A549 (cell line): Measurements from ENCODE around the gene GSTO2. TPM values are rescaled to one million over a fixed set of nuclear protein-coding genes. Genes with fewer than 3 reads are reported as not detected.

Source experiments
- ATAC-seq, 2 experiments: fragments of 200-7000 bp in 1 of 2; fragments of >200 bp in 1 of 2; cut with Nextera tagmentation in 1 of 2; cut with Tn5 transposase in 1 of 2; 3 replicates each; pipeline versions ENCODE4 v1.8.0 to v1.9.1; 2018 to 2020; ENCODE audit warnings: mild to moderate bottlenecking in 1 of 2, moderate library complexity in 1 of 2
- CTCF ChIA-PET: fragments of 300-600 bp; sonication (Branson Sonifier 250); formaldehyde crosslinking; extraction: SDS; loops from one replicate; lab custom pipeline; 2021; ENCODE audit warnings: antibody characterized with exemption, inconsistent platforms; lab: Yijun Ruan, JAX
- POLR2A ChIA-PET: fragments of 350-600 bp; formaldehyde crosslinking; extraction: SDS; loops from one replicate; lab custom pipeline; 2021; ENCODE audit warnings: antibody characterized with exemption, inconsistent platforms; lab: Yijun Ruan, JAX
- DNase-seq, 2 experiments: peaks; one replicate each; pipeline versions ENCODE4 v3.0.0 to v3.0.0-alpha.2; 2011 to 2016; ENCODE audit warnings: low read depth in 1 of 2, low spot score in 1 of 2
- FAIRE-seq: peaks from 2 replicates; lab custom pipeline; 2011; peaks lifted over from hg19 to GRCh38; lab: Jason Lieb, UNC
- H3K27ac ChIP-seq, 2 experiments: fragments of >200 bp; sonication (Bioruptor Twin); formaldehyde crosslinking; 3 replicates each; pipeline ENCODE4 v1.5.1; 2016 to 2017
- H3K4me1 ChIP-seq: fragments of >200 bp; sonication (Bioruptor Twin); formaldehyde crosslinking; 3 replicates; pipeline ENCODE4 v1.6.1; 2016
- H3K4me2 ChIP-seq: fragments of >200 bp; sonication (Bioruptor Twin); formaldehyde crosslinking; 3 replicates; pipeline ENCODE4 v1.6.1; 2016
- H3K4me3 ChIP-seq: fragments of >200 bp; sonication (Bioruptor Twin); formaldehyde crosslinking; 3 replicates; pipeline ENCODE4 v1.5.1; 2016
- H3K9me3 ChIP-seq: fragments of >200 bp; sonication (Bioruptor Twin); formaldehyde crosslinking; 3 replicates; pipeline ENCODE4 v1.6.1; 2016
- BHLHE40 ChIP-seq: IDR thresholded peaks from 2 replicates; pipeline ENCODE4 v1.6.1; 2012; ENCODE audit warnings: low read depth, low read length, inconsistent platforms
- CBX8 ChIP-seq: fragments of 200-600 bp; sonication (generic); IDR thresholded peaks from 2 replicates; pipeline ENCODE4 v1.6.1; 2016
- CEBPB ChIP-seq, 2 experiments: fragments of >200 bp in 1 of 2; sonication (Bioruptor Twin) in 1 of 2; formaldehyde crosslinking in 1 of 2; IDR thresholded peaks; 2 replicates each; pipeline ENCODE4 v1.6.1; 2012 to 2016
- E2F6 ChIP-seq: IDR thresholded peaks from 2 replicates; pipeline ENCODE4 v1.6.1; 2012; ENCODE audit warnings: low read depth, borderline replicate concordance
- EHF ChIP-seq: fragments of 250-450 bp; sonication (Bioruptor Pico); IDR thresholded peaks from 2 replicates; pipeline ENCODE4 v1.5.0; 2020; ENCODE audit warnings: mild to moderate bottlenecking
- EP300 ChIP-seq, 2 experiments: fragments of >200 bp; sonication (Bioruptor Twin); formaldehyde crosslinking; IDR thresholded peaks; 2 replicates in 1 of 2; 3 replicates in 1 of 2; pipeline ENCODE4 v1.6.1; 2016 to 2017
- FOSL2 ChIP-seq, 2 experiments: fragments of 450-650 bp in 1 of 2; fragments of >200 bp in 1 of 2; sonication (Bioruptor Twin) in 1 of 2; formaldehyde crosslinking; IDR thresholded peaks; 2 replicates each; pipeline versions ENCODE4 v1.5.0 to v1.6.1; 2016 to 2020; ENCODE audit warnings: mild to moderate bottlenecking in 1 of 2, moderate library complexity in 1 of 2
- HDAC2 ChIP-seq: fragments of 200-600 bp; sonication (generic); IDR thresholded peaks from 2 replicates; pipeline ENCODE4 v1.6.1; 2016
- JUN ChIP-seq, 2 experiments: fragments of >200 bp; sonication (Bioruptor Twin); formaldehyde crosslinking; IDR thresholded peaks; 2 replicates in 1 of 2; 3 replicates in 1 of 2; pipeline ENCODE4 v1.6.1; 2016 to 2017
- JUNB ChIP-seq: fragments of >200 bp; sonication (Bioruptor Twin); formaldehyde crosslinking; IDR thresholded peaks from 2 replicates; pipeline ENCODE4 v1.6.1; 2016
- KDM1A ChIP-seq: fragments of 200-600 bp; sonication (generic); IDR thresholded peaks from 2 replicates; pipeline ENCODE4 v1.6.1; 2016; ENCODE audit warnings: low read depth, mild to moderate bottlenecking
- KDM5A ChIP-seq: fragments of 200-600 bp; sonication (generic); IDR thresholded peaks from 2 replicates; pipeline ENCODE4 v1.6.1; 2016; ENCODE audit warnings: antibody characterized with exemption, mild to moderate bottlenecking
- MYC ChIP-seq: IDR thresholded peaks from 2 replicates; pipeline ENCODE4 v1.6.1; 2012; ENCODE audit warnings: mild to moderate bottlenecking, inconsistent platforms, low read length, improper control_type of control experiment, borderline replicate concordance
- NFE2L2 ChIP-seq: fragments of 150-350 bp; conservative IDR thresholded peaks from 2 replicates; pipeline ENCODE4 v1.6.1; 2014; ENCODE audit warnings: low read length
- NR3C1 ChIP-seq: fragments of >200 bp; sonication (Bioruptor Twin); formaldehyde crosslinking; IDR thresholded peaks from 3 replicates; pipeline ENCODE4 v1.6.1; 2017
- RARB ChIP-seq: fragments of 250-450 bp; sonication (Bioruptor Pico); IDR thresholded peaks from 2 replicates; pipeline ENCODE4 v1.8.0; 2021; ENCODE audit warnings: mild to moderate bottlenecking, moderate library complexity
- RFX5 ChIP-seq: fragments of 450-650 bp; IDR thresholded peaks from 2 replicates; pipeline ENCODE4 v1.7.1; 2014; ENCODE audit warnings: antibody characterized with exemption, mild to moderate bottlenecking, moderate library complexity
- ZC3H11A ChIP-seq: fragments of 450-650 bp; IDR thresholded peaks from 2 replicates; pipeline ENCODE4 v1.6.1; 2014; ENCODE audit warnings: antibody characterized with exemption, mild to moderate bottlenecking
- ZFP36 ChIP-seq: fragments of 450-650 bp; IDR thresholded peaks from 2 replicates; pipeline ENCODE4 v1.6.1; 2014; ENCODE audit warnings: borderline replicate concordance; ENCODE audit not compliant: partially characterized antibody
- WGBS: methylation state at CpG from one replicate; pipeline ENCODE4 v1.1.6; 2017; ENCODE audit errors: missing lambda C conversion rate; 5-methylcytosine and 5-hydroxymethylcytosine counted together
- polyA plus RNA-seq, 4 experiments: library from polyadenylated mRNA; depleted of rRNA in 3 of 4; stranded (reverse); fragments of >200 nt; fragmentation: RNase III in 1 of 4; extraction: RNeasy Plus Mini Kit Qiagen cat#74134 plus additional on column Dnase treatment in 1 of 4; gene quantifications; 2 replicates in 3 of 4; 3 replicates in 1 of 4; pipeline ENCODE4 v1.2.3, GENCODE V29; 2011 to 2017
- TF ChIP-seq, protein P1 (sequence below): fragments of >200 bp; sonication (Bioruptor Twin); formaldehyde crosslinking; IDR thresholded peaks from 3 replicates; pipeline ENCODE4 v1.6.1; 2016
- TF ChIP-seq, protein P2 (sequence below): fragments of >200 bp; sonication (Bioruptor Twin); formaldehyde crosslinking; IDR thresholded peaks from 3 replicates; pipeline ENCODE4 v1.5.1; 2016
- TF ChIP-seq, protein P3 (sequence below): IDR thresholded peaks from 2 replicates; pipeline ENCODE4 v1.6.1; 2012

GSTO2 gene
- polyA plus RNA-seq, 2 of the 4 experiments (the other 2 are of a cell fraction): 1.3 to 5.7 TPM

DNA sequence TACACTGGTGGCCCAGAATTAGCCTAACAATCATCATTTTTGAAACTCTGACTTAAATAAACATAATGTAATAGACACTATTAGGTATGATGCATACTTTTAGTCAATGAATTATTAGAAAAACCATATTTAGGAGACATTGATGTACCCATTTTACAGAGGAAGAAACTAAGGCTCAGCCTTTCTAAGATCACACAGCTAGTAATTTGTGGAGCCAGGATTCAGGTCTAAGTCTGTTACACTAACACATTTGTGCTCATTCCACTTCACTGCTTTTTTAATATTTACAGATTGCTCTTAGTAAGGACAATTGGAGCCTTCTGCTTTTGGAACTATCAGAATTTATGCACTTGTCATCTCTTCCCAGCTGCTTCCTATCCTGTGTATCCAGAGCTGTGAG is 45.7 kb upstream of the GSTO2 start:
- Histone ChIP-seq H3K9me3 (no peaks in the 10 kb centered on the region), H3K4me2 (no peak overlapping the region), H3K4me3 (no peak overlapping the region), H3K27ac (no peak overlapping the region), H3K4me1 (no peaks in the 10 kb centered on the region)
- TF ChIP-seq HDAC2 (no peak), MYC (no peak), CEBPB (IDR thresholded peaks at IDR 0.05) (no peak), NR3C1 (no peak), BHLHE40 (no peak), NFE2L2 (no peak), JUN (IDR thresholded peaks at IDR 0.05) (no peak), FOSL2 (IDR thresholded peaks at IDR 0.05) (no peak), FOSL2 (CRISPR knock-in tag; IDR thresholded peaks at IDR 0.05) (no peak), RARB (CRISPR knock-in tag) (no peak), ZFP36 (no peak), KDM5A (no peak), RFX5 (no peak)
- ChIA-PET POLR2A (no interaction called here), CTCF (interaction anchor here (1.1 to 1.6 kb wide), 2 partner anchors 13 to 130 kb away, joined by 3 to 6 read pairs; no protein-coding TSS in a partner anchor)
- no peak for DNase-seq
- FAIRE-seq: no peak
- ATAC-seq: no peak

- no peak for ATAC-seq
- H3K9me3 ChIP-seq: no peaks in the 10 kb centered on the region
- ChIA-PET CTCF (interaction anchor here (0.9 to 1.6 kb wide), 3 partner anchors 14 to 120 kb away, joined by 3 read pairs; no protein-coding TSS in a partner anchor), POLR2A (no interaction called here)
- peaks cover 15% of the 10 kb centered on the region for H3K4me1 ChIP-seq
- TF ChIP-seq EP300 (IDR thresholded peaks at IDR 0.05) (no peak), CBX8 (no peak), JUNB (no peak), E2F6 (no peak), FOSL2 (IDR thresholded peaks at IDR 0.05) (no peak), FOSL2 (CRISPR knock-in tag; IDR thresholded peaks at IDR 0.05) (no peak), NR3C1 (no peak), HDAC2 (no peak), ZC3H11A (no peak), KDM1A (no peak), EHF (CRISPR knock-in tag) (no peak)
- TF ChIP-seq, protein P1, sequence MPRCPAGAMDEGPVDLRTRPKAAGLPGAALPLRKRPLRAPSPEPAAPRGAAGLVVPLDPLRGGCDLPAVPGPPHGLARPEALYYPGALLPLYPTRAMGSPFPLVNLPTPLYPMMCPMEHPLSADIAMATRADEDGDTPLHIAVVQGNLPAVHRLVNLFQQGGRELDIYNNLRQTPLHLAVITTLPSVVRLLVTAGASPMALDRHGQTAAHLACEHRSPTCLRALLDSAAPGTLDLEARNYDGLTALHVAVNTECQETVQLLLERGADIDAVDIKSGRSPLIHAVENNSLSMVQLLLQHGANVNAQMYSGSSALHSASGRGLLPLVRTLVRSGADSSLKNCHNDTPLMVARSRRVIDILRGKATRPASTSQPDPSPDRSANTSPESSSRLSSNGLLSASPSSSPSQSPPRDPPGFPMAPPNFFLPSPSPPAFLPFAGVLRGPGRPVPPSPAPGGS: no peak
- TF ChIP-seq, protein P2, sequence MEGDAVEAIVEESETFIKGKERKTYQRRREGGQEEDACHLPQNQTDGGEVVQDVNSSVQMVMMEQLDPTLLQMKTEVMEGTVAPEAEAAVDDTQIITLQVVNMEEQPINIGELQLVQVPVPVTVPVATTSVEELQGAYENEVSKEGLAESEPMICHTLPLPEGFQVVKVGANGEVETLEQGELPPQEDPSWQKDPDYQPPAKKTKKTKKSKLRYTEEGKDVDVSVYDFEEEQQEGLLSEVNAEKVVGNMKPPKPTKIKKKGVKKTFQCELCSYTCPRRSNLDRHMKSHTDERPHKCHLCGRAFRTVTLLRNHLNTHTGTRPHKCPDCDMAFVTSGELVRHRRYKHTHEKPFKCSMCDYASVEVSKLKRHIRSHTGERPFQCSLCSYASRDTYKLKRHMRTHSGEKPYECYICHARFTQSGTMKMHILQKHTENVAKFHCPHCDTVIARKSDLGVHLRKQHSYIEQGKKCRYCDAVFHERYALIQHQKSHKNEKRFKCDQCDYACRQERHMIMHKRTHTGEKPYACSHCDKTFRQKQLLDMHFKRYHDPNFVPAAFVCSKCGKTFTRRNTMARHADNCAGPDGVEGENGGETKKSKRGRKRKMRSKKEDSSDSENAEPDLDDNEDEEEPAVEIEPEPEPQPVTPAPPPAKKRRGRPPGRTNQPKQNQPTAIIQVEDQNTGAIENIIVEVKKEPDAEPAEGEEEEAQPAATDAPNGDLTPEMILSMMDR: no peak
- TF ChIP-seq, protein P3, sequence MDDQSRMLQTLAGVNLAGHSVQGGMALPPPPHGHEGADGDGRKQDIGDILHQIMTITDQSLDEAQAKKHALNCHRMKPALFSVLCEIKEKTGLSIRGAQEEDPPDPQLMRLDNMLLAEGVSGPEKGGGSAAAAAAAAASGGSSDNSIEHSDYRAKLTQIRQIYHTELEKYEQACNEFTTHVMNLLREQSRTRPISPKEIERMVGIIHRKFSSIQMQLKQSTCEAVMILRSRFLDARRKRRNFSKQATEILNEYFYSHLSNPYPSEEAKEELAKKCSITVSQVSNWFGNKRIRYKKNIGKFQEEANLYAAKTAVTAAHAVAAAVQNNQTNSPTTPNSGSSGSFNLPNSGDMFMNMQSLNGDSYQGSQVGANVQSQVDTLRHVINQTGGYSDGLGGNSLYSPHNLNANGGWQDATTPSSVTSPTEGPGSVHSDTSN: no peak
- H3K27ac ChIP-seq: no peak overlapping the region
- DNase-seq: no peak
- 77% methylated on average over 4 of the region's 4 CpGs for WGBS
- no peak overlapping the region for H3K4me2 ChIP-seq
- H3K4me3 ChIP-seq: no peak overlapping the region
- no peak for FAIRE-seq
Measured at GRCh38 chr10:104230490-104230889, 38.5 kb upstream of the GSTO2 start.
